ENCODE results near the gene RTN4RL1. TPM values are rescaled to one million over a fixed set of nuclear protein-coding genes. Genes with fewer than 3 reads are reported as not detected.
"Not testable (repeated sequence)": the region's sequence is repeated elsewhere in the genome, so short reads cannot be mapped to it uniquely, and the experiment has no call there.

RTN4RL1 gene
- total RNA-seq, 1 donor from 2014 or later, result not detected

GRCh38 chr17:2025622-2026309, 632 bp upstream of the RTN4RL1 start:
- peak; percentile 56 for DNase-seq (ENCODE audit: low spot score)

- DNase-seq (ENCODE audit: low spot score), result no peak
Observed at GRCh38 chr17:2024572-2025219, 438 bp downstream of the RTN4RL1 start.

- peak; percentile 48 for DNase-seq (ENCODE audit: low spot score)
Observed at GRCh38 chr17:2023692-2024571, 1.2 kb downstream of the RTN4RL1 start.

GRCh38 chr17:2023256-2023655, 1.9 kb downstream of the RTN4RL1 start:
- DNase-seq (ENCODE audit: low spot score), result no peak

- DNase-seq (ENCODE audit: low spot score), result no peak
Observed at GRCh38 chr17:2022647-2023240, 2.4 kb downstream of the RTN4RL1 start.

- no peak for DNase-seq (ENCODE audit: low spot score)
Observed at GRCh38 chr17:2020721-2021120, 4.4 kb downstream of the RTN4RL1 start.

- DNase-seq (ENCODE audit: low spot score), result no peak
Observed at GRCh38 chr17:2019723-2020122, 5.4 kb downstream of the RTN4RL1 start.

- DNase-seq (ENCODE audit: low spot score), result no peak
Observed at GRCh38 chr17:2018716-2019510, 6.2 kb downstream of the RTN4RL1 start.

GRCh38 chr17:2017274-2017941, 7.7 kb downstream of the RTN4RL1 start:
- DNase-seq (ENCODE audit: low spot score), result no peak

- no peak for DNase-seq (ENCODE audit: low spot score)
Observed at GRCh38 chr17:2016494-2016893, 8.6 kb downstream of the RTN4RL1 start.

- DNase-seq (ENCODE audit: low spot score), result no peak
Observed at GRCh38 chr17:2015314-2015713, 9.8 kb downstream of the RTN4RL1 start.

GRCh38 chr17:2013994-2014317, 11.2 kb downstream of the RTN4RL1 start:
- DNase-seq (ENCODE audit: low spot score), result no peak

- DNase-seq (ENCODE audit: low spot score), result not testable (repeated sequence)
Observed at GRCh38 chr17:2013220-2013993, 11.7 kb downstream of the RTN4RL1 start.

GRCh38 chr17:2012499-2012898, 12.6 kb downstream of the RTN4RL1 start:
- no peak for DNase-seq (ENCODE audit: low spot score)

GRCh38 chr17:2011411-2012371, 13.4 kb downstream of the RTN4RL1 start:
- DNase-seq (ENCODE audit: low spot score), result peak; percentile 37

- DNase-seq (ENCODE audit: low spot score), result no peak
Observed at GRCh38 chr17:2009737-2010136, 15.4 kb downstream of the RTN4RL1 start.

- DNase-seq (ENCODE audit: low spot score), result no peak
Observed at GRCh38 chr17:2008332-2009126, 16.6 kb downstream of the RTN4RL1 start.

GRCh38 chr17:2004435-2004952, 20.6 kb downstream of the RTN4RL1 start:
- DNase-seq (ENCODE audit: low spot score), result no peak

Measured in umbilical cord (tissue), 2 donors.